ENCODE results near the gene SYNPO2.
A peak's percentile ranks its signal among the peaks of the same experiment; 100 is the strongest.

Gene SYNPO2

GRCh38 chr4:119034276-119035008 is 145.8 kb downstream of the SYNPO2 start:
- no peak overlapping the region for H3K4me3 ChIP-seq (ENCODE audit: low read depth, low read length)
- no peak for TF ChIP-seq CTCF (IDR thresholded peaks at IDR 0.05; ENCODE audit: low read depth, low read length, missing control alignments)
- no peak for DNase-seq (ENCODE audit: low read depth)
- in situ Hi-C loops (cut with HindIII; ENCODE audit: low sequenced_read_pairs): no loop called here

GRCh38 chr4:119035951-119036737 is 147.5 kb downstream of the SYNPO2 start:
- no peak for TF ChIP-seq CTCF (IDR thresholded peaks at IDR 0.05; ENCODE audit: low read depth, low read length, missing control alignments)
- in situ Hi-C loops (cut with HindIII; ENCODE audit: low sequenced_read_pairs): no loop called here
- DNase-seq (ENCODE audit: low read depth): no peak
- no peak overlapping the region for H3K4me3 ChIP-seq (ENCODE audit: low read depth, low read length)

GRCh38 chr4:119037709-119038108 is 149.1 kb downstream of the SYNPO2 start:
- TF ChIP-seq CTCF (IDR thresholded peaks at IDR 0.05; ENCODE audit: low read depth, low read length, missing control alignments): no peak
- H3K4me3 ChIP-seq (ENCODE audit: low read depth, low read length): no peak overlapping the region
- in situ Hi-C loops (cut with HindIII; ENCODE audit: low sequenced_read_pairs): no loop called here
- no peak for DNase-seq (ENCODE audit: low read depth)

- DNase-seq (ENCODE audit: low read depth): no peak
- in situ Hi-C loops (cut with HindIII; ENCODE audit: low sequenced_read_pairs): no loop called here
- no peak overlapping the region for H3K4me3 ChIP-seq (ENCODE audit: low read depth, low read length)
- no peak for TF ChIP-seq CTCF (IDR thresholded peaks at IDR 0.05; ENCODE audit: low read depth, low read length, missing control alignments)
Observed at GRCh38 chr4:119038116-119038841, 149.6 kb downstream of the SYNPO2 start.

GRCh38 chr4:119039160-119039559 is 150.5 kb downstream of the SYNPO2 start:
- in situ Hi-C loops (cut with HindIII; ENCODE audit: low sequenced_read_pairs): no loop called here
- no peak for TF ChIP-seq CTCF (IDR thresholded peaks at IDR 0.05; ENCODE audit: low read depth, low read length, missing control alignments)
- no peak overlapping the region for H3K4me3 ChIP-seq (ENCODE audit: low read depth, low read length)
- no peak for DNase-seq (ENCODE audit: low read depth)

GRCh38 chr4:119039779-119040178 is 151.1 kb downstream of the SYNPO2 start:
- peak; percentile 4 for TF ChIP-seq CTCF (IDR thresholded peaks at IDR 0.05; ENCODE audit: low read depth, low read length, missing control alignments)
- H3K4me3 ChIP-seq (ENCODE audit: low read depth, low read length): no peak overlapping the region
- in situ Hi-C loops (cut with HindIII; ENCODE audit: low sequenced_read_pairs): no loop called here
- no peak for DNase-seq (ENCODE audit: low read depth)
